Astrocyte (in vitro differentiated cells and primary cell): ENCODE measurements around the gene GDPD5.

Source experiments
- CTCF ChIP-seq: IDR thresholded peaks from 2 replicates; pipeline ENCODE4 v1.5.1; 2011; ENCODE audit warnings: low read depth, mild to moderate bottlenecking, inconsistent platforms, low read length, moderate library complexity; ENCODE audit not compliant: insufficient read depth
- EZH2 ChIP-seq: IDR thresholded peaks from 2 replicates; pipeline ENCODE4 v1.6.1; 2012; ENCODE audit warnings: mild to moderate bottlenecking, low read length, inconsistent platforms; ENCODE audit not compliant: insufficient read depth

- TF ChIP-seq CTCF = no peak
- TF ChIP-seq EZH2 = no peak
Observed at GRCh38 chr11:75481223-75481921, 44.4 kb downstream of the GDPD5 start.
